Liver (tissue), 9 donors: Measurements from ENCODE around the gene HACE1. TPM values are rescaled to one million over a fixed set of nuclear protein-coding genes. Genes with fewer than 3 reads are reported as not detected.

ENCODE experiments used
- DNase-seq: peaks from one replicate; pipeline ENCODE4 v3.0.0-alpha.2; 2017; ENCODE audit warnings: low spot score
- H3K27ac ChIP-seq, 2 donors: one replicate each; pipeline ENCODE4 v1.7.0; 2013; ENCODE audit warnings: inconsistent platforms in 2 of 2, low read length in 2 of 2, control low read depth in 1 of 2, low read depth in 1 of 2, mild to moderate bottlenecking in 1 of 2
- H3K27me3 ChIP-seq, 4 donors: one replicate each; pipeline versions ENCODE4 v1.6.1 to v1.7.0; 2013; ENCODE audit warnings: low read length in 3 of 4, inconsistent platforms in 1 of 4, mild to moderate bottlenecking in 1 of 4, moderate library complexity in 1 of 4; ENCODE audit not compliant: control insufficient read depth in 4 of 4, insufficient read depth in 4 of 4
- H3K36me3 ChIP-seq, 4 donors: one replicate each; pipeline versions ENCODE4 v1.6.1 to v1.7.0; 2013; ENCODE audit warnings: low read length in 3 of 4, mild to moderate bottlenecking in 3 of 4, low read depth in 1 of 4, moderate library complexity in 1 of 4; ENCODE audit not compliant: control insufficient read depth in 4 of 4, insufficient read depth in 3 of 4
- H3K4me1 ChIP-seq, 4 donors: one replicate each; pipeline versions ENCODE4 v1.6.1 to v1.7.0; 2013; ENCODE audit warnings: low read length in 3 of 4, mild to moderate bottlenecking in 3 of 4, moderate library complexity in 1 of 4; ENCODE audit not compliant: control insufficient read depth in 4 of 4, insufficient read depth in 4 of 4
- H3K4me3 ChIP-seq, 3 donors: one replicate each; pipeline versions ENCODE4 v1.6.1 to v1.7.0; 2013; ENCODE audit warnings: low read length in 3 of 3, control low read depth in 1 of 3, low read depth in 1 of 3, mild to moderate bottlenecking in 1 of 3
- H3K9ac ChIP-seq, 2 donors: one replicate each; pipeline ENCODE4 v1.7.0; 2013; ENCODE audit warnings: low read length in 2 of 2, mild to moderate bottlenecking in 2 of 2, moderate library complexity in 2 of 2, control low read depth in 1 of 2, low read depth in 1 of 2
- H3K9me3 ChIP-seq, 4 donors: one replicate each; pipeline versions ENCODE4 v1.6.1 to v1.7.0; 2013; ENCODE audit warnings: low read length in 3 of 4; ENCODE audit not compliant: control insufficient read depth in 4 of 4
- EGR1 ChIP-seq, 2 donors: IDR thresholded peaks; 2 replicates each; pipeline ENCODE4 v1.6.1; 2016 to 2018; ENCODE audit warnings: antibody characterized with exemption in 2 of 2, low read depth in 2 of 2
- FOXA1 ChIP-seq: IDR thresholded peaks from 2 replicates; pipeline ENCODE4 v1.6.1; 2016; ENCODE audit warnings: antibody characterized with exemption
- HNF4A ChIP-seq, 2 donors: conservative IDR thresholded peaks; 2 replicates each; pipeline ENCODE4 v1.6.1; 2016; ENCODE audit warnings: antibody characterized with exemption in 2 of 2, mild to moderate bottlenecking in 2 of 2
- JUND ChIP-seq, 2 donors: IDR thresholded peaks; 2 replicates each; pipeline ENCODE4 v1.6.1; 2016; ENCODE audit warnings: antibody characterized with exemption in 2 of 2
- NR2F2 ChIP-seq: IDR thresholded peaks from 2 replicates; pipeline ENCODE4 v1.6.1; 2016; ENCODE audit warnings: antibody characterized with exemption
- RAD21 ChIP-seq, 2 donors: IDR thresholded peaks; 2 replicates each; pipeline ENCODE4 v1.6.1; 2016; ENCODE audit warnings: antibody characterized with exemption in 2 of 2, mild to moderate bottlenecking in 2 of 2
- RXRA ChIP-seq, 2 donors: IDR thresholded peaks; 2 replicates each; pipeline ENCODE4 v1.6.1; 2017 to 2018; ENCODE audit warnings: antibody characterized with exemption in 2 of 2, mild to moderate bottlenecking in 1 of 2
- SP1 ChIP-seq: IDR thresholded peaks from 2 replicates; pipeline ENCODE4 v1.6.1; 2018; ENCODE audit warnings: antibody characterized with exemption, mild to moderate bottlenecking
- TAF1 ChIP-seq: conservative IDR thresholded peaks from 2 replicates; pipeline ENCODE4 v1.6.1; 2016; ENCODE audit warnings: antibody characterized with exemption, mild to moderate bottlenecking
- YY1 ChIP-seq: IDR thresholded peaks from 2 replicates; pipeline ENCODE4 v1.6.1; 2016; ENCODE audit warnings: antibody characterized with exemption, mild to moderate bottlenecking
- WGBS: extraction: QIAGEN DNeasy Blood & Tissue Kit; methylation state at CpG from one replicate; pipeline ENCODE4 v1.1.7; 2013; 5-methylcytosine and 5-hydroxymethylcytosine counted together
- polyA plus RNA-seq, 2 donors: library from polyadenylated mRNA; stranded (reverse) in 1 of 2; unstranded in 1 of 2; fragments of 200-250 nt in 1 of 2; fragments of >200 nt in 1 of 2; fragmentation: Nextera tagmentation in 1 of 2; extraction: Ambion mirVana in 1 of 2; gene quantifications; one replicate each; pipeline versions ENCODE4 v1.2.1 to v1.2.3, GENCODE V29; 2013 to 2015
- total RNA-seq, 2 donors: library from RNA; depleted of rRNA; stranded (reverse); fragments of >200 nt; gene quantifications; one replicate each; pipeline ENCODE4 v1.2.3, GENCODE V29; 2014
- TF ChIP-seq, protein P1 (sequence below): fragments of 150-350 bp; IDR thresholded peaks from 2 replicates; pipeline ENCODE4 v1.5.1; 2017; ENCODE audit warnings: improper control_type of control experiment, low read depth, low read length; ENCODE audit not compliant: missing input control
- TF ChIP-seq, protein P2 (sequence below): IDR thresholded peaks from 2 replicates; pipeline ENCODE4 v1.6.1; 2016; ENCODE audit warnings: antibody characterized with exemption
- TF ChIP-seq, protein P3 (sequence below): IDR thresholded peaks from 2 replicates; pipeline ENCODE4 v1.6.1; 2016; ENCODE audit warnings: antibody characterized with exemption, mild to moderate bottlenecking
- TF ChIP-seq, protein P4 (sequence below): IDR thresholded peaks from 2 replicates; pipeline ENCODE4 v1.6.1; 2016; ENCODE audit warnings: antibody characterized with exemption
- donor health status: healthy.
- donor health status: healthy.
- donor health status: healthy.
- donor health status: healthy.
- donor health status: healthy.

HACE1 gene
- total and polyA plus RNA-seq, 4 donors, result 1.3 to 7.2 (median 2.5) TPM

DNA sequence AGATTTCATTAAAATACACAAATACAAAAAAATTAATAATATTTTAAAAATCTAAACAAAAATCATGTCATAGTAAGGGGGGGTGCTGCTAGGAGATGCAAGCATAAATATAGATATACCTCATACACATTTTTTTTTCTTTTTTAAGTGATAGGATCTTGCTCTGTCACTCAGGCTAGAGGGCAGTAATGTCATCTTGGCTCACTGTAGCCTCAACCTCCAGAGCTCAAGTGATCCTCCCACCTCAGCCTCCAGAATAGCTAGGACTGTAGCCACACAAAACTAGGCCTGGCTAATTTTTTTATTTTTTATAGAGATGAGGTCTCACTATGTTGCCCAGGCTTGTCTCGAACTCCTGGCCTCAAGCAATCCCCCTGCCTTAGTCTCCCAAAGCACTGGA is 90.8 kb downstream of the HACE1 start:
- Histone ChIP-seq H3K27me3 (no peaks in the 10 kb centered on the region), H3K4me3 (no peak overlapping the region), H3K27ac (no peak overlapping the region), H3K4me1 (no peaks in the 10 kb centered on the region), H3K9ac (no peak overlapping the region), H3K36me3 (peaks cover 0 to 2% (median 0%) of the 10 kb centered on the region in 4 donors), H3K9me3 (no peaks in the 10 kb centered on the region)
- 98% methylated on average over 1 of the region's 1 CpG for WGBS
- TF ChIP-seq RXRA (IDR thresholded peaks at IDR 0.05) (no peak), JUND (IDR thresholded peaks at IDR 0.05) (no peak), NR2F2 (no peak), HNF4A (conservative IDR thresholded peaks at IDR 0.05) (no peak), EGR1 (IDR thresholded peaks at IDR 0.05; ENCODE audit: low read depth in 2 of 2) (no peak), SP1 (no peak), FOXA1 (no peak)
- TF ChIP-seq, protein P1, sequence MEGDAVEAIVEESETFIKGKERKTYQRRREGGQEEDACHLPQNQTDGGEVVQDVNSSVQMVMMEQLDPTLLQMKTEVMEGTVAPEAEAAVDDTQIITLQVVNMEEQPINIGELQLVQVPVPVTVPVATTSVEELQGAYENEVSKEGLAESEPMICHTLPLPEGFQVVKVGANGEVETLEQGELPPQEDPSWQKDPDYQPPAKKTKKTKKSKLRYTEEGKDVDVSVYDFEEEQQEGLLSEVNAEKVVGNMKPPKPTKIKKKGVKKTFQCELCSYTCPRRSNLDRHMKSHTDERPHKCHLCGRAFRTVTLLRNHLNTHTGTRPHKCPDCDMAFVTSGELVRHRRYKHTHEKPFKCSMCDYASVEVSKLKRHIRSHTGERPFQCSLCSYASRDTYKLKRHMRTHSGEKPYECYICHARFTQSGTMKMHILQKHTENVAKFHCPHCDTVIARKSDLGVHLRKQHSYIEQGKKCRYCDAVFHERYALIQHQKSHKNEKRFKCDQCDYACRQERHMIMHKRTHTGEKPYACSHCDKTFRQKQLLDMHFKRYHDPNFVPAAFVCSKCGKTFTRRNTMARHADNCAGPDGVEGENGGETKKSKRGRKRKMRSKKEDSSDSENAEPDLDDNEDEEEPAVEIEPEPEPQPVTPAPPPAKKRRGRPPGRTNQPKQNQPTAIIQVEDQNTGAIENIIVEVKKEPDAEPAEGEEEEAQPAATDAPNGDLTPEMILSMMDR, result no peak
- TF ChIP-seq, protein P2, sequence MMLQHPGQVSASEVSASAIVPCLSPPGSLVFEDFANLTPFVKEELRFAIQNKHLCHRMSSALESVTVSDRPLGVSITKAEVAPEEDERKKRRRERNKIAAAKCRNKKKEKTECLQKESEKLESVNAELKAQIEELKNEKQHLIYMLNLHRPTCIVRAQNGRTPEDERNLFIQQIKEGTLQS, result no peak
- no peak for DNase-seq

DNA sequence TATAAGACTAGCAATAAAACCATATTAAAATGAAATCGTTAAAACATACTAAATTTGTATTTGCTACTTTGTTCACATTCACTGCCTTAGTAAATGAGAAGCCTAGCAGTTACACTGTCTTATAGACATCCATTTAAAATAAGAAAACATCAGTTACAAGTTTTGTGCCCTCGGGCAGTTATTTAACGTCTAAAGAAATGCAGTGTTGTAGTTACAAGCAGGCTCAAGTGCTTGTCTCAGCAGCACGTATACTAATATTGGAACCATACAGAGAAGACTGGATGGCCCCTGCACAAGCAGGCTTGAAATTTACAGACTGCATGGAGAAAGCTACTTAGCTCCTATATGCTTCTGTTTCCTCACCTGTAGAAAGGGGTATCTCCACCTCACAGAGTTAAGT is 93.1 kb downstream of the HACE1 start:
- no peak overlapping the region for H3K4me3 ChIP-seq
- H3K9me3 ChIP-seq, result no peaks in the 10 kb centered on the region
- no peaks in the 10 kb centered on the region for H3K4me1 ChIP-seq
- no peak for TF ChIP-seq RAD21 (IDR thresholded peaks at IDR 0.05)
- TF ChIP-seq SP1, result no peak
- TF ChIP-seq YY1, result no peak
- no peak for TF ChIP-seq TAF1
- TF ChIP-seq, protein P3, sequence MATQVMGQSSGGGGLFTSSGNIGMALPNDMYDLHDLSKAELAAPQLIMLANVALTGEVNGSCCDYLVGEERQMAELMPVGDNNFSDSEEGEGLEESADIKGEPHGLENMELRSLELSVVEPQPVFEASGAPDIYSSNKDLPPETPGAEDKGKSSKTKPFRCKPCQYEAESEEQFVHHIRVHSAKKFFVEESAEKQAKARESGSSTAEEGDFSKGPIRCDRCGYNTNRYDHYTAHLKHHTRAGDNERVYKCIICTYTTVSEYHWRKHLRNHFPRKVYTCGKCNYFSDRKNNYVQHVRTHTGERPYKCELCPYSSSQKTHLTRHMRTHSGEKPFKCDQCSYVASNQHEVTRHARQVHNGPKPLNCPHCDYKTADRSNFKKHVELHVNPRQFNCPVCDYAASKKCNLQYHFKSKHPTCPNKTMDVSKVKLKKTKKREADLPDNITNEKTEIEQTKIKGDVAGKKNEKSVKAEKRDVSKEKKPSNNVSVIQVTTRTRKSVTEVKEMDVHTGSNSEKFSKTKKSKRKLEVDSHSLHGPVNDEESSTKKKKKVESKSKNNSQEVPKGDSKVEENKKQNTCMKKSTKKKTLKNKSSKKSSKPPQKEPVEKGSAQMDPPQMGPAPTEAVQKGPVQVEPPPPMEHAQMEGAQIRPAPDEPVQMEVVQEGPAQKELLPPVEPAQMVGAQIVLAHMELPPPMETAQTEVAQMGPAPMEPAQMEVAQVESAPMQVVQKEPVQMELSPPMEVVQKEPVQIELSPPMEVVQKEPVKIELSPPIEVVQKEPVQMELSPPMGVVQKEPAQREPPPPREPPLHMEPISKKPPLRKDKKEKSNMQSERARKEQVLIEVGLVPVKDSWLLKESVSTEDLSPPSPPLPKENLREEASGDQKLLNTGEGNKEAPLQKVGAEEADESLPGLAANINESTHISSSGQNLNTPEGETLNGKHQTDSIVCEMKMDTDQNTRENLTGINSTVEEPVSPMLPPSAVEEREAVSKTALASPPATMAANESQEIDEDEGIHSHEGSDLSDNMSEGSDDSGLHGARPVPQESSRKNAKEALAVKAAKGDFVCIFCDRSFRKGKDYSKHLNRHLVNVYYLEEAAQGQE, result no peak
- TF ChIP-seq, protein P4, sequence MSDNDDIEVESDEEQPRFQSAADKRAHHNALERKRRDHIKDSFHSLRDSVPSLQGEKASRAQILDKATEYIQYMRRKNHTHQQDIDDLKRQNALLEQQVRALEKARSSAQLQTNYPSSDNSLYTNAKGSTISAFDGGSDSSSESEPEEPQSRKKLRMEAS, result no peak
- no peak for TF ChIP-seq EGR1 (IDR thresholded peaks at IDR 0.05; ENCODE audit: low read depth in 2 of 2)
- peaks cover 0 to 2% (median 0%) of the 10 kb centered on the region in 4 donors for H3K36me3 ChIP-seq
- no peaks in the 10 kb centered on the region for H3K27me3 ChIP-seq
- no peak overlapping the region for H3K27ac ChIP-seq
- H3K9ac ChIP-seq, result no peak overlapping the region
- WGBS, result 96% methylated on average over 4 of the region's 4 CpGs
- DNase-seq, result no peak
